Effector memory CD8-positive, alpha-beta T cell (primary cell): ENCODE results near the gene CHMP4B.

Experiments used
- ATAC-seq: fragments of 150-1000 bp; cut with Tn5 transposase; replicated peaks from 2 replicates; pipeline ENCODE4 v1.10.0; 2021; ENCODE audit warnings: mild to moderate bottlenecking, moderate library complexity
- DNase-seq, 3 experiments: peaks; one replicate each; pipeline ENCODE4 v3.0.0; 2021
- H3K27ac Mint-ChIP-seq, 2 donors: one replicate each; pipeline ENCODE4 v1.8.0; 2022; ENCODE audit warnings: mild to moderate bottlenecking in 2 of 2, mixed read lengths in 2 of 2, moderate library complexity in 2 of 2
- H3K27me3 Mint-ChIP-seq, 2 donors: one replicate each; pipeline ENCODE4 v1.8.0; 2022; ENCODE audit warnings: mixed read lengths in 2 of 2
- H3K36me3 Mint-ChIP-seq: one replicate; pipeline ENCODE4 v1.8.0; 2022; ENCODE audit warnings: mild to moderate bottlenecking, moderate library complexity, mixed read lengths; ENCODE audit not compliant: insufficient read depth
- H3K4me1 Mint-ChIP-seq, 2 donors: one replicate each; pipeline ENCODE4 v1.8.0; 2022; ENCODE audit warnings: low read depth in 2 of 2, mixed read lengths in 2 of 2
- H3K4me3 Mint-ChIP-seq, 2 donors: one replicate each; pipeline ENCODE4 v1.8.0; 2022; ENCODE audit warnings: mild to moderate bottlenecking in 2 of 2, mixed read lengths in 2 of 2, moderate library complexity in 2 of 2
- H3K9me3 Mint-ChIP-seq, 2 donors: one replicate each; pipeline ENCODE4 v1.8.0; 2022; ENCODE audit warnings: mixed read lengths in 2 of 2

Gene CHMP4B

GRCh38 chr20:33841436-33841799 lies 30.3 kb downstream of the CHMP4B start:
- Mint-ChIP-seq H3K36me3 (peaks cover 7% of the 10 kb centered on the region), H3K4me1 (peaks cover 77 to 84% of the 10 kb centered on the region in 2 donors), H3K27ac (peak overlapping the region in 1 of 2 donors; percentile 71), H3K27me3 (no peaks in the 10 kb centered on the region), H3K9me3 (no peaks in the 10 kb centered on the region), H3K4me3 (no peak overlapping the region)
- ATAC-seq: no peak
- DNase-seq: no peak

GRCh38 chr20:33842346-33842745 lies 31.2 kb downstream of the CHMP4B start:
- Mint-ChIP-seq H3K4me3 (no peak overlapping the region), H3K36me3 (peaks cover 3% of the 10 kb centered on the region), H3K4me1 (peaks cover 77 to 84% of the 10 kb centered on the region in 2 donors), H3K27me3 (no peaks in the 10 kb centered on the region), H3K27ac (peak overlapping the region; percentile 68 to 71), H3K9me3 (no peaks in the 10 kb centered on the region)
- DNase-seq (no peak), ATAC-seq (no peak)

GRCh38 chr20:33843050-33843449 lies 31.9 kb downstream of the CHMP4B start:
- no peak overlapping the region for H3K4me3 Mint-ChIP-seq
- no peaks in the 10 kb centered on the region for H3K27me3 Mint-ChIP-seq
- DNase-seq (no peak), ATAC-seq (no peak)
- peaks cover 3% of the 10 kb centered on the region for H3K36me3 Mint-ChIP-seq
- H3K4me1 Mint-ChIP-seq: peaks cover 72 to 79% of the 10 kb centered on the region in 2 donors
- H3K27ac Mint-ChIP-seq: peak overlapping the region; percentile 68 to 71
- H3K9me3 Mint-ChIP-seq: no peaks in the 10 kb centered on the region

GRCh38 chr20:33843854-33844253 lies 32.7 kb downstream of the CHMP4B start:
- H3K4me1 Mint-ChIP-seq: peaks cover 66 to 74% of the 10 kb centered on the region in 2 donors
- no peak for DNase-seq

GRCh38 chr20:33846291-33846935 lies 35.3 kb downstream of the CHMP4B start:
- DNase-seq: no peak
- Mint-ChIP-seq H3K27me3 (no peaks in the 10 kb centered on the region), H3K36me3 (peaks cover 24% of the 10 kb centered on the region), H3K27ac (peak overlapping the region; percentile 38 to 81), H3K9me3 (no peaks in the 10 kb centered on the region), H3K4me1 (peaks cover 54% of the 10 kb centered on the region in 2 donors), H3K4me3 (no peak overlapping the region)
- no peak for ATAC-seq

More at GRCh38 chr20:33843854-33844253, 32.7 kb downstream of the CHMP4B start:
- peak; percentile 69 for ATAC-seq
- H3K27me3 Mint-ChIP-seq: no peaks in the 10 kb centered on the region
- H3K4me3 Mint-ChIP-seq: no peak overlapping the region
- H3K27ac Mint-ChIP-seq: peak overlapping the region; percentile 41 to 68
- H3K9me3 Mint-ChIP-seq: no peaks in the 10 kb centered on the region
- peaks cover 7% of the 10 kb centered on the region for H3K36me3 Mint-ChIP-seq

- Mint-ChIP-seq H3K9me3 (no peaks in the 10 kb centered on the region), H3K36me3 (peaks cover 27% of the 10 kb centered on the region), H3K4me1 (peaks cover 48 to 49% of the 10 kb centered on the region in 2 donors), H3K27ac (peak overlapping the region; percentile 38 to 81), H3K27me3 (no peaks in the 10 kb centered on the region), H3K4me3 (no peak overlapping the region)
- no peak for ATAC-seq
- DNase-seq: no peak
Observed at GRCh38 chr20:33847006-33847405, 35.9 kb downstream of the CHMP4B start.

- H3K36me3 Mint-ChIP-seq: peaks cover 40% of the 10 kb centered on the region
- no peaks in the 10 kb centered on the region for H3K9me3 Mint-ChIP-seq
- no peaks in the 10 kb centered on the region for H3K27me3 Mint-ChIP-seq
- peaks cover 34 to 44% of the 10 kb centered on the region in 2 donors for H3K4me1 Mint-ChIP-seq
- DNase-seq: no peak
- no peak overlapping the region for H3K4me3 Mint-ChIP-seq
- no peak for ATAC-seq
- peak overlapping the region in 1 of 2 donors; percentile 69 for H3K27ac Mint-ChIP-seq
Observed at GRCh38 chr20:33848391-33848790, 37.2 kb downstream of the CHMP4B start.

GRCh38 chr20:33850159-33850558 lies 39.0 kb downstream of the CHMP4B start:
- peak overlapping the region in 1 of 2 donors; percentile 13 for H3K27ac Mint-ChIP-seq
- H3K27me3 Mint-ChIP-seq: no peaks in the 10 kb centered on the region
- peaks cover 55% of the 10 kb centered on the region for H3K36me3 Mint-ChIP-seq

GRCh38 chr20:33851842-33852466 lies 40.8 kb downstream of the CHMP4B start:
- H3K27ac Mint-ChIP-seq: peak overlapping the region in 1 of 2 donors; percentile 78
- H3K27me3 Mint-ChIP-seq: no peaks in the 10 kb centered on the region
- H3K4me3 Mint-ChIP-seq: no peak overlapping the region
- H3K4me1 Mint-ChIP-seq: peaks cover 4 to 20% of the 10 kb centered on the region in 2 donors
- peaks cover 64% of the 10 kb centered on the region for H3K36me3 Mint-ChIP-seq
- ATAC-seq: no peak
- no peaks in the 10 kb centered on the region for H3K9me3 Mint-ChIP-seq
- no peak for DNase-seq

More at GRCh38 chr20:33850159-33850558, 39.0 kb downstream of the CHMP4B start:
- DNase-seq: no peak
- Mint-ChIP-seq H3K4me3 (no peak overlapping the region), H3K4me1 (peaks cover 22 to 38% of the 10 kb centered on the region in 2 donors), H3K9me3 (no peaks in the 10 kb centered on the region)
- no peak for ATAC-seq

GRCh38 chr20:33852626-33853506 lies 41.7 kb downstream of the CHMP4B start:
- peak; percentile 10 for ATAC-seq
- Mint-ChIP-seq H3K36me3 (peaks cover 68% of the 10 kb centered on the region), H3K4me1 (peaks cover 0 to 19% of the 10 kb centered on the region in 2 donors), H3K9me3 (no peaks in the 10 kb centered on the region), H3K27ac (peak overlapping the region in 1 of 2 donors; percentile 78), H3K27me3 (no peaks in the 10 kb centered on the region), H3K4me3 (peak overlapping the region in 1 of 2 donors; percentile 37)
- DNase-seq: no peak

GRCh38 chr20:33853507-33853813 lies 42.3 kb downstream of the CHMP4B start:
- Mint-ChIP-seq H3K27ac (peak overlapping the region in 1 of 2 donors; percentile 78), H3K36me3 (peaks cover 68% of the 10 kb centered on the region), H3K27me3 (no peaks in the 10 kb centered on the region), H3K4me1 (peaks cover 0 to 25% of the 10 kb centered on the region in 2 donors), H3K9me3 (no peaks in the 10 kb centered on the region), H3K4me3 (peak overlapping the region in 1 of 2 donors; percentile 37)
- ATAC-seq (peak; percentile 56), DNase-seq (no peak)

- DNase-seq: no peak
- peak overlapping the region; percentile 92 to 96 for H3K27ac Mint-ChIP-seq
- H3K36me3 Mint-ChIP-seq: peaks cover 35% of the 10 kb centered on the region
- peaks cover 11 to 29% of the 10 kb centered on the region in 2 donors for H3K4me1 Mint-ChIP-seq
- ATAC-seq: no peak
- H3K4me3 Mint-ChIP-seq: no peak overlapping the region
- no peaks in the 10 kb centered on the region for H3K9me3 Mint-ChIP-seq
- H3K27me3 Mint-ChIP-seq: no peaks in the 10 kb centered on the region
Observed at GRCh38 chr20:33857722-33858563, 46.8 kb downstream of the CHMP4B start.

GRCh38 chr20:33858666-33859065 lies 47.5 kb downstream of the CHMP4B start:
- H3K36me3 Mint-ChIP-seq: peaks cover 28% of the 10 kb centered on the region
- H3K27ac Mint-ChIP-seq: peak overlapping the region; percentile 92 to 96
- H3K27me3 Mint-ChIP-seq: no peaks in the 10 kb centered on the region
- H3K4me3 Mint-ChIP-seq: peak overlapping the region; percentile 15 to 80
- DNase-seq (no peak), ATAC-seq (peak; percentile 63)
- peaks cover 11 to 23% of the 10 kb centered on the region in 2 donors for H3K4me1 Mint-ChIP-seq
- H3K9me3 Mint-ChIP-seq: no peaks in the 10 kb centered on the region
